ENCODE measurements around the gene GNB5.
A peak's percentile ranks its signal among the peaks of the same experiment; 100 is the strongest.

The GNB5 gene

DNA sequence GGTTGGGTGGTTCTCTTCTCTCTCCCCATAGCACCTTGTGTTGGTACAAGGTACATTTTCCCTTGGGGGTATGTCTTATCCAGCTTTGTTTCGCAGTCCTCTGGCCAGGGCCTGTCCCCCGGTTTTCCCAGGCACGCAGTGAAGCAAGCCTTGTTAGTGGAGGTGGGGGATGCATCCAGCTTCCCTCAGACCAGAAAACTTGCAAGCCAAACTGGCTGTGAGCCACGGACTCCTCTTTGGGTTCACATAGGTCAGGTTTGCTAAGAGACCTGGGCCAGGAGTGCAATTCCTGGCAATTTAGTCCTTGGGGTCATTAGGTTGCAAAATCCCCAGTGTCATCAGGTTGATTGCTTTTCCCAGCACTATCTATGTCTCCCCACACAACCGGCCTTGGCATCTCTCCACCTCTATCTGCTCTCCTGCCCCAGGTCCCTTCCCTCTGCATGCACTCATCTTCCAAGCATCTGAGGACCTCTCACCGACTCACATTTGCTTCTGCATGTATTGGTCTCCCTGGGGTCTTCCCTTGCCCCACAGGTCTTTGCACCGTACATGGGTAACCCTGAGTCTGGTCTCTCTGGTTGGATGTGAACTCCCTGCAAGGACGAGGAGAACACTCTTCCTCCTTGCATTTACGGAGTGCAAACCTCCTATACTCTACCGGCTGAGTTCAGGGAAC, 112.9 kb downstream of the GNB5 start:
- DNase-seq (ENCODE audit: low read depth), result no peak
- TF ChIP-seq, protein P1, sequence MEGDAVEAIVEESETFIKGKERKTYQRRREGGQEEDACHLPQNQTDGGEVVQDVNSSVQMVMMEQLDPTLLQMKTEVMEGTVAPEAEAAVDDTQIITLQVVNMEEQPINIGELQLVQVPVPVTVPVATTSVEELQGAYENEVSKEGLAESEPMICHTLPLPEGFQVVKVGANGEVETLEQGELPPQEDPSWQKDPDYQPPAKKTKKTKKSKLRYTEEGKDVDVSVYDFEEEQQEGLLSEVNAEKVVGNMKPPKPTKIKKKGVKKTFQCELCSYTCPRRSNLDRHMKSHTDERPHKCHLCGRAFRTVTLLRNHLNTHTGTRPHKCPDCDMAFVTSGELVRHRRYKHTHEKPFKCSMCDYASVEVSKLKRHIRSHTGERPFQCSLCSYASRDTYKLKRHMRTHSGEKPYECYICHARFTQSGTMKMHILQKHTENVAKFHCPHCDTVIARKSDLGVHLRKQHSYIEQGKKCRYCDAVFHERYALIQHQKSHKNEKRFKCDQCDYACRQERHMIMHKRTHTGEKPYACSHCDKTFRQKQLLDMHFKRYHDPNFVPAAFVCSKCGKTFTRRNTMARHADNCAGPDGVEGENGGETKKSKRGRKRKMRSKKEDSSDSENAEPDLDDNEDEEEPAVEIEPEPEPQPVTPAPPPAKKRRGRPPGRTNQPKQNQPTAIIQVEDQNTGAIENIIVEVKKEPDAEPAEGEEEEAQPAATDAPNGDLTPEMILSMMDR (IDR thresholded peaks at IDR 0.05; ENCODE audit: insufficient read depth, low read depth, low read length, missing control alignments), result no peak
- H3K4me3 ChIP-seq (ENCODE audit: low read length), result peak overlapping the region; percentile 30

DNA sequence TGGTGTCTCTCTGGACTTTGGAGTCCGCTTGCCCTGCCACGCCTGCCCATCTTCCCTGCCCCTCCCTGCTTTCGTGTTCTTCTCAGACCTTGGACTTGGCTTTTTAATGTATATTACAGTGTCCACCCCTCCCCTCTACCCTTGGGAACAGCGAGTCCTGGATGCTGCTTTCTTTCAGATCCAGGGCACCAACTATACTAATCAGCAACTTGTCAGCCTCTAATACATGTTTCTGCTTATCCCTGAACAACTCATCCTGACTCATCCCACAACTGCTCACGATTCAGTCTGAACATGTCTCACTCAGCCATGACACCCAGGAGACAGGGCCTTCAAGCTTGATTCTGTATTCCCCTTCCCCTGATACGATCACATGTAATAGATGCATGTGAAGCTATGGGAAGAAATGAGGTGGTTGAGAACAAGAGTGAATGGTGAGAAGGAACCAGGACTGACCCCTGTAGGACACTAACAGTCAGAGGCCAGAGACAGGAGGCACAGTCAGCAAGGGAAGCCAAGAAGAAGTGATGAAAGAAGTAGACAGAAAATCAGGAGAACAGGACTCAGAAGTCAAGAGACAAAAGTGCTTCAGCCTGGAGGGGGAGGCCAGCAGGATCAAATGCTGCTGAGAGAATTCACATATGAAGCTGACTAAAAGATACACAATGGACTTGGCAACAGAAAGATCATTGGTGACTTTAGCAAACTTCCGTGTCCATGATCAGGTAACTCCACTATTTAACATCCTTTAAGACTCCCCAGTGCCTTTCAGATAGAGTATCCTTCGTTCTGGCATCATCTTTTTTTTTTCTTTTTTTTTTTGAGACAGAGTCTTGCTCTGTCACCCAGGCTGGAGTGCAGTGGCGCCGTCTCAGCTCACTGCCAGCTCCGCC, 114.1 kb downstream of the GNB5 start:
- TF ChIP-seq, protein P1 (IDR thresholded peaks at IDR 0.05; ENCODE audit: insufficient read depth, low read depth, low read length, missing control alignments), result no peak
- peak; percentile 99 for DNase-seq (ENCODE audit: low read depth)
- peak overlapping the region; percentile 30 for H3K4me3 ChIP-seq (ENCODE audit: low read length)

DNA sequence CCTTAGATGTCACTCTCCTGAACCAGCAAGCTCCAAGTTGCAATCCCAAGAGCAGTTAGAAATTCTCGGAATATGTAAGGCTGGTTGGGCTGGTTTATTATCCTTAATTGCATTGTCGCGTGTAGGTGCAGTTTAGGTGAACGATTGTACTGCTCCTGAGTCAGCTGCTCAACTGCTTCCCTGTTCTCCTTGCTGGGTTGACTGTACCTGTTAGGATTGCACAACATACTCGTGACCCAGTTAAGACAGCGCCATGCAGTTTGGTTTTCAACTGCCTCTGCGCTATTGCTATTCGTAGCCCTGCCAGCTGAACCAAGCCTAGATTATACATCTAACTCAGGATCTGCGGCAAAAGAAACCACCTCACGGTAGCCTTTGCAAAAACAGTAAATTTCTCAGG, 119.6 kb downstream of the GNB5 start:
- peak; percentile 98 for DNase-seq (ENCODE audit: low read depth)
- TF ChIP-seq, protein P1 (IDR thresholded peaks at IDR 0.05; ENCODE audit: insufficient read depth, low read depth, low read length, missing control alignments), result no peak
- no peak overlapping the region for H3K4me3 ChIP-seq (ENCODE audit: low read length)

- H3K4me3 ChIP-seq (ENCODE audit: low read length), result no peak overlapping the region
- DNase-seq (ENCODE audit: low read depth), result peak; percentile 96
- TF ChIP-seq, protein P1 (IDR thresholded peaks at IDR 0.05; ENCODE audit: insufficient read depth, low read depth, low read length, missing control alignments), result no peak
Observed at GRCh38 chr15:52069559-52069958, 121.6 kb downstream of the GNB5 start.

- DNase-seq (ENCODE audit: low read depth), result peak; percentile 91
- TF ChIP-seq, protein P1 (IDR thresholded peaks at IDR 0.05; ENCODE audit: insufficient read depth, low read depth, low read length, missing control alignments), result no peak
- H3K4me3 ChIP-seq (ENCODE audit: low read length), result no peak overlapping the region
Observed at GRCh38 chr15:52068004-52068615, 123.1 kb downstream of the GNB5 start.

GRCh38 chr15:52067545-52067926, 123.7 kb downstream of the GNB5 start:
- peak; percentile 65 for DNase-seq (ENCODE audit: low read depth)
- no peak overlapping the region for H3K4me3 ChIP-seq (ENCODE audit: low read length)
- TF ChIP-seq, protein P1 (IDR thresholded peaks at IDR 0.05; ENCODE audit: insufficient read depth, low read depth, low read length, missing control alignments), result no peak

Data from epithelial cell of esophagus (primary cell).